Posterior vena cava (tissue), 2 donors: ENCODE results near the gene GNG4. TPM values are rescaled to one million over a fixed set of nuclear protein-coding genes. Genes with fewer than 3 reads are reported as not detected.

Experiments
- DNase-seq: peaks from one replicate; pipeline ENCODE4 v3.0.0-alpha.2; 2020; ENCODE audit warnings: low spot score
- intact Hi-C, 2 donors: fragments of 100-400 bp; cut with DNase I; formaldehyde crosslinking; loops; one replicate each; pipeline versions ENCODE4 v1.14.1 to v1.14.2; 2022 to 2023
- long read RNA-seq, 2 donors: library from polyadenylated mRNA; unstranded; transcript quantifications; one replicate each; pipeline ENCODE4 v2.0.0, GENCODE V29; 2020 to 2021
- total RNA-seq, 2 donors: library from RNA; stranded (reverse); fragmentation: NEBNext Ultra II Directional; extraction: Animal tissue kit (Norgen Biotek cat#: 25700); gene quantifications; one replicate each; pipeline ENCODE4 v1.2.1, GENCODE V29; 2021
- donor health status: DM: yes; HTN: yes; CAD: no.
- donor health status: DM: yes; HTN: yes; CAD: no.

GNG4 gene
- total RNA-seq: under 1 TPM; 0.32 to 0.38 TPM
- long read RNA-seq, donor 1: 0 reads
- long read RNA-seq, donor 2: 0 reads

DNA sequence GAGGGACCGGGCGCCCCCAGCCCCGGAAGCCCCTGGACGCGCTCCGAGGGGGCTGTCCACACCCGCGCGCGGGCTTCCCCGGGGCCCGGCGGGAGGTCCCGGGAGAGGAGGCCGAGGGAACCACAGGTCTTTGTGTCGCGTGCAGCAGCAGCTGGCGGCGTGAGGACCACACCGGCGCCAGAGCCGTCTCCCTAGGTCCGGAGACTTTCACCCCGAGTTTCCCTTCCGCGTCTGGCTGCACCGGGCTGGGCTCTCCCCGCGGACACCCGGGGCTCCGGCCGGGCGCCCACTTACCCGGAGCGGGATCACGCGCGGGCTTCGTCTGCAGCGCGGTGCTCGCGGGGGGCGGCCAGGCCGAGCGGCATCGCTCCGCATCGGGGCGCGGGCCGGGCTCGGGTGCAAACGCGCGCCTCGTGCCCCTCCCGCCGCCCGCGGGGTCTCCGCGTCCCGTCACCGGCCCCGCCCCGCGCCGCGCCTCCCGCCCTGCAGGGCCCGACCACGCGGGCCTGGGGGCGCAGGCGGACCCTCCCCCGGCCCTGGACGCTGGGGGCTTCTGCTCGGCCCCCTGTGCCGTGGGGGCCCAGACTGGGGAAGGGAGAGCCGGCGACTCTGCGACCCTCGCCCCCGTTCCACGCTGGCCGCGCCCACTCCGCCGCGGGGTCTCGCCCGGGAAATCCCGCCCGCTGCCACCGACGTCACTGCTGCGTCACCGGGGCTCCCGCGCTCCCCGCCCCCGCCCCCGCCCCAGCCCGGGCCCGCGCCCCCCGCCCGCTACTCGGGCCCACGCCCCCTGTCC lies at the start of gene GNG4:
GNG4 (minus strand) TSS at position 417 of the 796 bp plus-strand sequence. CDS start 65,946 bp downstream, outside the sequence.
- DNase-seq: no peak
- intact Hi-C loops: no loop called here

DNA sequence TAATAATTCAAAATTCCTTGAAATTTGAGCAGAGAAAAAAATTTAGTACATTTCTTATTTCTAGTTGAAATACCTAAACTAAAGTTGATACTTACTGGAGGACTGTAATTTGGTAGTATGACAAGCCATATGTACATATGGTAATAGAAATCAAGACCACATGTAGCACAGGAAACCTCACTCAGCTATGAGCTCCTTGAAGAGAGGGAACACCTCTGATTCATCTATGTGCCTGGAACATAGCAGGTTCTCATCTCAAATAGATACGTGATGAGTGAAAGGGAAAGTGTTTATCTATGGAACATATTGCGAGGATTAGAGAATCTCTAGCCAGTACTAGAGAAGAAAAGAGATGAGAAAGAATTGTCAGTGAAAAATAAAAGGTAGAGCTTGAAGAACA lies 47.9 kb upstream of the GNG4 start:
- DNase-seq: no peak
- intact Hi-C loops: no loop called here

DNA sequence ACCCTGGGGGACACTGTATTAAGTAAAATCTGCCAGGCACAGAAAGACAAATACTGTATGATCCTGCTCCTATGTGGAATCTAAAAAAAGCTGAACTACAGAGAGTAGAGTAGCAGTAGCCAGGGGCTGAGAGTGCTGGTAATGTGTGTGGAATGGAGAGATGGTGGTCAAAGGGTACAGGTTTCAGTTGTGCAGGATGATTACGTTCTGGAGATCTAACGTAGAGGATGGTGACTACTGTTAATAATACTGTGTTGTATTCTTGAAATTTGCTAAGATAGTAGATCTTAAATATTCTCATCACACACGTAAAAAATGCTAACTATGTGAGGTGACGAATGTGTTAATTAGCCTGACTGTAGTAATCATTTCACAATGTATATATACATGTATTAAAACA lies 39.8 kb upstream of the GNG4 start:
- no peak for DNase-seq
- intact Hi-C loops: no loop called here

DNA sequence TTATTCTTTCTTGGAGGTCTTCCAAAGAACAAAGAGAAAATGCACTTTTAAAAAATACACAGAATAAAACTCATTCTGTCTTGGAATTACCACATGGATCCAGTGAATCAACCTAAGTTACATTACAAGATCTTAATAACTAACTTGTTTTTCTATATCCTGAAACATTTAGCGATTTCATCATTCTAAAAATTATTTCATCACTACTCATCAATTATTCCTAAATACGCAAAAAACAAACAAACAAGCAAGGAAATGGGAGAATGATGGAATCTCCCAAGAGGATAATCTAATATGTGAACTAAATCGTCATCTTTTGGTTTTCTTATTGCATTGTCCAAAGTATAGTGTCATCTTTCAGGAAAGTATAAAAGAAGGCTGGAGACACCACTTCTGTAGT lies 38.5 kb upstream of the GNG4 start:
- intact Hi-C loops: no loop called here
- DNase-seq: no peak

GRCh38 chr1:235683653-235684052 lies 34.1 kb upstream of the GNG4 start:
- intact Hi-C loops: no loop called here

GRCh38 chr1:235682216-235682615 lies 32.6 kb upstream of the GNG4 start:
- intact Hi-C loops: no loop called here

More at GRCh38 chr1:235683653-235684052, 34.1 kb upstream of the GNG4 start:
- no peak for DNase-seq

DNA sequence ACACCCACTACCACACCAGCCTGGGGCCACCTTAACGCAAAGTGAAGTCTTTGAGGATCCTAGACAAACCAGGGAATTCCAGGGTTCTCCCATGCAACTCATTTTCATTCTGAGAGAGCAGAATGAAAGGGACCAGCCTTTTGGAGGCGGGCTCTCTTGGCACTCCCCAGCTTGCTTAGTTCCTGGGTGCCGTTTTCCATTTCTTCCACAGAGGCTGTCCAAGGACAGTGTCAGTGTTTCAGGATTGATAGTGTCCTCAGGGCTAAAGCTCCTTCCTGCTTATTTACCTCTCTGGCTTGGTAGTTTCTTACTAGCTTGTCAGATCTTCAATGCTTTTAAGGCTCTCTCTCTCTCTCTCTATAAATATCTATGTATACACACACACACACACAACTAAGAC lies 30.1 kb upstream of the GNG4 start:
- intact Hi-C loops: no loop called here
- no peak for DNase-seq

More at GRCh38 chr1:235682216-235682615, 32.6 kb upstream of the GNG4 start:
- no peak for DNase-seq

DNA sequence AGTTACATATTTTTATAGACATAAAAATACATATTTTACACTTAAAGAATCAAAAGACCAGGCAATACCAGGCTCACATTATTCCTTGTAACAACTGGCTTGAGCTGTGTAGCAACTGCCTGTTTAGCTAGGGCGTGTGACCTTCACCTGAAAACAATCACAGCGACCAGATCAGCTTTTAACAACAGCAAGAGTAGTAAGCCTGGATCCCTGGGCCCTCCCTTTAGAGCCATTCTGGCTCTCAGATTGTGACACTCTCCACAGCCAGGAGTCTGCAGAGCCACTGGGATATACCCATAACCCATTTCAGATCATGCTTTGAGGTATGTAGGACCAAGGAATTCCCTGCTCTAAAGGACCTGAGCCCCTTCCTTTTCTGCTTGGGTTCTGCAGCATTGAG lies 29.4 kb upstream of the GNG4 start:
- DNase-seq: no peak
- intact Hi-C loops: no loop called here

DNA sequence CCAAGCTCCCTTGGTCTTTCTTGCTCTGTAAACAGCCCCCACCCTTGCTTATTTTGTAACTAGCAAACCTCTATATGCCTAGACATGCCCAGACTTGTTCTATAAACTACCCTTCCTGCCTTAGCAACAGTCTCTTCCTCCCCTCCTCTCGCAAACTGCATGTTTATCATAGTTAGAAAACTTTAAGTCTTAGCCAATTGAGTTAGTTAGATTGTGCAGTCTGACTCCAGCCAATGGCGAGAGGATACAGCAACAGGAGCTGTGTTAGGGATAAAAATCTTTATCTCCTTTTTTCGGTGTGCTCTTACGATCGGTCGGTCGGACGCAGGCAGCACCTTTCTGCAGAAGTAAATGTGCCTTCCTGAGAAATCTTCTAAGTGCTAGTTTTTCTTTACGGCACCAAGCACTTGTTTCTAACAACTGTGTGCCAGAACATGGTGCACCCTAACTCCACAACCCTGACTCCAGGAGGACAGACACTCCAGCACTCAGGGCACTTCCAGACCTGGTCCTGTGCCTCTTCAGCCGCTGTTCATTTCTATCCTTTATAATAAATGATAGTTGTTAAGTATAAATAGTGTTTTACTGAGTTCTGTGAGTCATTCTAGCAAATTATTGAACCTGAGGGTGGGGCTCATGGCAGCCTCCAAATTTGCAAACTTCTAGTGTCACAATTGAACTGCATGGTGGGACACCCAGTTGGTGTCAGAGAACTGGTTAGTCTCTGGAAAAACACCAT lies 25.7 kb upstream of the GNG4 start:
- no peak for DNase-seq

GRCh38 chr1:235673981-235674380 lies 24.4 kb upstream of the GNG4 start:
- DNase-seq: no peak
- intact Hi-C loops: no loop called here

More for the DNA sequence above, 25.7 kb upstream of the GNG4 start:
- intact Hi-C loops: no loop called here

GRCh38 chr1:235671992-235672391 lies 22.4 kb upstream of the GNG4 start:
- intact Hi-C loops: no loop called here
- DNase-seq: no peak

- intact Hi-C loops: no loop called here
- DNase-seq: no peak
These were observed 20.7 kb upstream of the GNG4 start for GRCh38 chr1:235670157-235670776.

- DNase-seq: no peak
- intact Hi-C loops: no loop called here
These were observed 19.7 kb upstream of the GNG4 start for GRCh38 chr1:235669277-235669676.

GRCh38 chr1:235663628-235664027 lies 14.0 kb upstream of the GNG4 start:
- no peak for DNase-seq
- intact Hi-C loops: no loop called here

DNA sequence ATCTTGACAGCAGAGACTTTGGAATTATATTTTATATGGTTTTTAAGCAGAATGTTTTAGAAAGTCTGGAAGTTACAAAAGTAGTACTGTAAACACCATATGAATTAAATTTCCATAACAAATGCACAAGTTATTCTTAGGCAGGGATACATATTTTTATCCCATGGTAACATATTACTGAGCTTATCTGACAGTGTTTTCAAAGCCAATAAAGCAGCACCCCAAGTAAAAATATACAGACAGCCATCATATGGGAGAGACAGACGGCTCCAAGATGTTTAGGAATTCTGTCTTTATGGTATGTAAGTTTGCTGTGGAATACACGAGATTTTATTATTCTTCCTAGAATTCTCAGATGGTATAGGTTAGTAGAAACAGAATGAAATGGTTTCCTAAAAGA lies 12.0 kb upstream of the GNG4 start:
- DNase-seq: no peak
- intact Hi-C loops: no loop called here

DNA sequence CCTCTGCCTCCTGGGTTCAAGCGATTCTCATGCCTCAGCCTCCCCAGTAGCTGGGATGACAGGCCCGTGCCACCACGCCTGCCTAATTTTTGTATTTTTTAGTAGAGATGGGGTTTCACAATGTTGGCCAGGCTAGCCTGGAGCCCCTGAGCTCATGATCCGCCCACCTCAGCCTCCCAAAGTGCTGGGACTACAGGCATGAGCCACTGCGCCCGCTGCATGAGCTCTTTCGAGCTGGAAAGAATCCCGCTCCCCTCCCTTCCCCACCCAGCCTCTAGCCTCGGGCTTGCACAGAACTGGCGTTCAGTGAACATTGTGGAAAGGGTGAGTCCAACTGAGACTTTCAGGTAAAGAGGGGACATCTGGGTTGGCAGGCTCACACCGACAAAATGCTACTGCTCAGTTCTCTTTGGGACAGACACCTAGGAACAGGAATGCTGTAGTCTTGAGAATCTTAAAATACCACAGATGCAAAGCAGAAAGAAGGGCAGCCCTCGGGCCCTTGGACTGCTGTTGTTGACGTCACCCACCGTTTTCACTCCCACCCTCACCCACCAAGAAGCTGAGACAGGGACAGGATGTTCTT lies 9.7 kb upstream of the GNG4 start:
- no peak for DNase-seq
- intact Hi-C loops: no loop called here

DNA sequence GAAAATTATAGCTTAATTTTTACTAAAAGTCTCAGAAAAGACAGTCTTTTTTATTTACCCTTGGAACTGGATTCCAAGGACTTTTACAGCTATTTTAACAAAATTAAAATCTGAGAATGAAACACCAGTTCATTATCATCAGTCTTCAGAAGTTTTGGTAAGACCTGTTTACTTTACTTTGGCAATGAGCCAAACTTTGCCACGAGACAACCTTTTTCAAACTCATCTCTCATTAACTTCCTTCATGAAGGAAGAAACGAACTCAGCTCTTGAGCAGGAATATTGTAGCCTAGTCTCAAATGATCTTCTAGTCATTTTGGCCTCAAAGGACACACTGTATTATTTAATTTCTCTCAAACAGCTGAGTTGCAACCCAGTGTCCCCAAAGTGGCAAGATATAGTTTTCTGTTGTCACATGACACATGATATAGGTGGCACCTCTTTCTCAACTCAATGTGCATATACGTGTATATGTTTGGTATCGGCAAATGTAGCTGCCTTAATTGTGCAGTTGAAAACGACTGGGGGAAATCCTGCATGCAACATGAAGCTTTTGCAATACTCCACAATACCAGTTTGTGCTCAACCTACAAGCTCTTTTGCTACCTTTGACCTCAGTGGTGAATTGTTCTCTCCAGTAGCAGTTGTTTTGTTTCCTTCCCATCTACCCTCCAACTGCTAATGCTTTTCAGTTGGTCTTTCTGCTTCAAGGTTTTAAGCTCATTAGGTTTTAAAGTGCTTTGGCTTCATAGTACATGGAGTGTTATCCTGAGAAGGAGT lies 8.4 kb upstream of the GNG4 start:
- no peak for DNase-seq
- intact Hi-C loops: no loop called here

- no peak for DNase-seq
- intact Hi-C loops: no loop called here
These were observed 7.7 kb upstream of the GNG4 start for GRCh38 chr1:235657269-235657668.

GRCh38 chr1:235652364-235652763 lies 2.8 kb upstream of the GNG4 start:
- no peak for DNase-seq
- intact Hi-C loops: no loop called here
